HG03103 (cell line): ENCODE measurements around the gene WDR91.
A peak's percentile ranks its signal among the peaks of the same experiment; 100 is the strongest.
"Not testable (repeated sequence)": the region's sequence is repeated elsewhere in the genome, so short reads cannot be mapped to it uniquely, and the experiment has no call there.

Source experiments
- ATAC-seq: cut with Tn5 transposase; IDR thresholded peaks from one replicate; pipeline ENCODE4 v1.9.1; 2021; ENCODE audit warnings: low read depth; ENCODE audit not compliant: unreplicated experiment

WDR91 gene

DNA sequence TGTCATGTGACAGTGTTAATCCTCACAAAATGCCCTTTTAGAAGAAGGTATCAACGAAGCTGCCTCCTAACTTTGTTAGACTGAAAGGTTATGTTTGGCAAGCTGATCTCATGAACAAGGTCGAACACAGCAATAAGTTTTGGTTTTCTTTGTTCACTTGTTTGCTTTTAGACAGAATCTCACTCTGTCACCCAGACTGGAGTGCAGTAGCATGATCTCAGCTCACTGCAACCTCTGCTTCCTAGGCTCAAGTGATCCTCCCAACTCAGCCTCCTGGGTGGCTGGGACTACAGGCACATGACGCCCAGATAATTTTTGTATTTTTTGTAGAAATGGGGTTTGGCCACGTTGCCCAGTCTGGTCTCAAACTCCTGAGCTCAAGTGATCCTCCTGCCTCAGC lies 23.4 kb upstream of the WDR91 start:
- no peak for ATAC-seq

DNA sequence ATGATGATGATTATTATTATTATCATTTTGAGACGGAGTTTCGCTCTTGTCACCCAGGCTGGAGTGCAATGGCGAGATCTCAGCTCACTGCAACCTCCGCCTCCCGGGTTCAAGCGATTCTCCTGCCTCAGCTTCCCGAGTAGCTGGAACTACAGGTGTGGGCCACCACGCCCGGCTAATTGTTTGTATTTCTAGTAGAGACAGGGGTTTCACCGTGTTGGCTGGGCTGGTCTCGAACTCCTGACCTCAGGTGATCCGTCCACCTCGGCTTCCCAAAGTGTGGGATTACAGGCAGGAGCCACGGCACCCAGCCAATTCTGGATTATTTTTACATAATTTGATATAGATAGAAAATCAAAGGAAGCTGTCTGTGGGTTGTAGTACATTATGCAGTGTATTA lies 22.8 kb upstream of the WDR91 start:
- ATAC-seq: not testable (repeated sequence)

DNA sequence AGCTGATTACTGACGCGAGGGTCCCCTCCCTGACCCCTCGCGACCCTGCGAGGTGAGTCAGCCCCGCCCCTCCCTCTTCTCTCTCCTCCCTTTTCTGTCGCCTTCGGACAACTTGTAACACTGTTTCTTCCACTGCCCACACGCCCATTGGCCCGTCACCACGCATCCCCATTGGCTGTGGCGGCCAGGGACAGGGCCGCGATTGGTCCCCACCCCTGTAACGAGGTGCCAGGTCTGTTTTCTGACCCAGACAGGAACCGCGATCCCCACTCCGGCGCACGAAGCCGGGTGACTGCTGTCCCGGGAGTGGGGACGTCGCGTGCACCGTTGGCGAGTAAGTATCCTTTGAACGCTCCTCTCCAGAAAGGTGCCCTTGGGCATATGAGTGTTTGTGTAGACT lies 22.2 kb upstream of the WDR91 start, which contains the start of gene STRA8:
TSS of gene STRA8 (plus strand) at position 269 of the 400 bp plus-strand sequence. CDS start 6,687 bp downstream, outside the sequence.
- no peak for ATAC-seq

DNA sequence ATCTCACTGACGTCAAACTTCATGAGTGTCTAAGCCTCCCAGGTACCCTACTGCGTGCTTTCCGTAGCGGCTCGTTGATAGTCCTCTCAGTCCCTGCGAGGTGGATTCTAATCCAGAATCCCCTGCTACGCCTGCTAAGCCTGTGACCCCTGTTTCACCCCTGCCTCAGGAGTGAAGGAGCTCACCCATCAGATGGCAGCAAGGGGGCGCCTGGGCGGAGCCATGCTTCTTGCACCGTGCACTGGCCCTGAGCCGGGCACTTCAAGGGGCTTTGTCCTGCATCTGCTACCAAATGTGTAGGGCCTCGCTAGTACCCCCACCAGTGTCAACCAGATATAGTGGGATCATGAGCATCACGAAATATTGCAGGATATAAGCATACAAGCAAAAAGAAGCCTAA lies 21.4 kb upstream of the WDR91 start:
- no peak for ATAC-seq

DNA sequence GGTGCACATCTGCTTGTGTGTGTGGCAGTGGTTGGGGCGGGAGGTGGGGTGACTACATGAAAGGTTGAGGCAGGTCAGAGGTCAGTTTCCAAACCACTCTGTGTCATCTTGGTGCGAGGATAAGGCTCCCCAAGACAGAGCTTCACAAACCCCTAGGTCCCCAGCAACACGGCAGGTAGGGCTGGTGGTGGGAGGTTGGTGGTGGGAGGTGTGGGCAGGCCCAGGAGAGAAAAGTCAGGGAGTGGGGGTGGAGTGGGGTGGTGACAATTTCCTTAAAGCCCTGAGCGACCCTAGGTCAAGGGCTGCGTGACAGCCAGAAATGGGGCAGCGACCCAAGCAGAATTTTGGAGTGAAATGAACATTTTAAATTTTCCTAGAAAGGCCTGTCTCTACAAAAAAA lies 20.8 kb upstream of the WDR91 start:
- no peak for ATAC-seq

DNA sequence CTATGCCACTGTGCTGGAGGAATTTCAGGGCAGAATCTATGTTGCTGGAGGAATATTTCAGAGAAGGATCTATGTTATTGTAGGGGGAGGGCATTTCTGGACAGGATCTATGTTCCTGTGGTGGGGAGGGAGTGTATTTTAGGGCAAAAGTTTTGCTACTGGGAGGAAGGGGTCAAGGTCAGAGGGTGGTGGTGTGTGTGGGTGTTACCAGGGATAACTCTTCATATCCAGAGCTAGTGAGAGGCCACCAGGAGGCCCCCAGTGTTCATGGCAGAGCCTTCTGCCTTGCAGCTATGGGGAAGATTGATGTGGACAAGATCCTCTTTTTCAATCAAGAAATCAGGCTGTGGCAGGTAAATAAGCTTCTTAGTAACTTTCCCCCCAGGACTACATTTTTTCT lies 20.4 kb upstream of the WDR91 start:
- ATAC-seq: no peak

DNA sequence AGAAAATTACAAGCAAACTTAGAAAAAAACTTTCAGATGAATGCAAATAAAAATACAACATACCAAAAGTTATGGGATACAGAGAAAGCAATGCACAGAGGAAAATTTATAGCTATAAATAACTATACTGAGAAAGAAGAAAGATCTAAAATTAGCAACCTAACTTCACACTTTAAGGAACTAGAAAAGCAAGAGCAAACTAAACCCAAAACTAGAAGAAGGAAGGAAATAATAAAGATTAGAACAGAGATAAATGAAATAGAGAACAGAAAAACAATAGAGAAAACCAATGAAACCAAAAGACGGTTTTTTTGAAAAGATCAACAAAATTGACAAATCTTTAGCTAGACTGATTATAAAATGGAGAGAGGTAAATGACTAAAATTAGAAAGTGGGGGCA lies 12.7 kb upstream of the WDR91 start:
- ATAC-seq: no peak

DNA sequence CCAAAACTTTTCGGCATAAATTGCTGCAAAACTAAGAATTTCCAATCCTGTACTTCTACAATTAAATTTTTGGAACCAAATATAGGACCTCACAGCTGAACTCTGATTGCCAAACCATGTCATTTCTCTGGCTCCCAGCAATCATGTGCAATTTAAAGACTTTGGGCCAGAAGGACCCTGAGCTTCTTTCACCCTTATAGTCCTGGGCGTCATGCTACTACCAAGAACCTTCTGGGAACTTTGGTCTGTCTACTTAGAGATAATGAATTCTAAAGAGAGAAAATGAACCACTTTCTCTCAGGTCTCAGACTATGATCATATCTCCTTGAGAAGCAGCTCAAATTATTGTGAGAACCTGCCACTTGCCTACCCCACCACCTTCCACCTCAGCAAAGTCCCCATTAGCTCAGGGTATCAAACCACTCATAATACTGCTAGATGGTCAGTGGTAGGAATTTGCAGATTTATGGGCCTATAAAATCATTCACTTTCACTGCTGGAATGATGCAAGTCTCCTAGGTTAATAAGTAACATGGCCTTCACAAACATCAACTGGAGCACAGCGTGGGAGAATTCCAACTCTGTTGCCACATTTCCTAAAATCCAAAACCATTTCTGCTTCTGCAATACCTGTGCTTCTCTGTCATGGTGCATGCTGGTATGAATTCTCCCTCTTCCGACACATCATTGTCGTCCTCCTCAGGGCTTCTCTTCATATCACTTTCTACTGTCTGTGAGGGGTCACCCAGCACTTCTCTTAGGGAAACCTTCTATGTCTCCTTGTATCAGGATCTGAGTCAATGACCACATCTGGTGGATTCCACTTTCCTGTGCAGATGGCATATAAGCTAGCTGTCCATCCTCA lies 6.6 kb upstream of the WDR91 start:
- ATAC-seq: no peak

DNA sequence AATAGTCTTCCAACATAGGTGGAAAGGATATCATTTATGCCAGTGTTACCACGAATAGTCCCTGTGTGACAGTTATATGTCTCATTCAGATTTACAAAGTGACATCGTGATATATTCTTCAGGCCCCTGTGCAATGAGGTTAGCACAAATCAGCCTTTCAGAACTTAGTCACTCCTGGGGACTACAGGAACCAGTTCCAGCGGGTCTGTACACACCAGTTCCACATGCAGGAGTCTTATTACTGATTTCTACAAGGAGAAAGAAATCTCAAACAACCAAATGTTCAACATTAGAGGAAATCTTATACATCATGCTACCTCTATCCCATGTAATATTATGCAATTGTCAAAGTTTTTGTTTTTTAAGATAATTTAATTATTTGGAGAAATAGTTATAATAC lies 4.4 kb upstream of the WDR91 start:
- no peak for ATAC-seq

DNA sequence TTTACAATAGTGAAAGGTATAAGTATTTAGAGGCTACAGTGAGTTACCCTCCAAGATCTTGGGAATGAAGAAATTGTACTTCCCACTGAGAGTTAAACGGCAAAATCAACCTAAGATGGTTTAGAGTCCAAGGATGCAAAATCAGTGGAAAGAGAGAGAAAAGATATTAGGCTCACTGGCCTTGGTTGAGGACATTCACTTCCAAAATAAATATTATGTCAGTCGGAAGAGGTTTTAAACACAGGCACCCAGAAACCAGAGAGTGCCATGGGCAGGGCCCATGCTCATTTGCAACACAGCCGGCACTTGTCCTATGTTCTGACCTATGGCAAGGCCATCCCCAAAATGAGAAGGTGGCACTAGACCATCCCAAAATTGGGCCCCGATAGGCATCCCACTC lies 3.9 kb upstream of the WDR91 start:
- ATAC-seq: no peak

DNA sequence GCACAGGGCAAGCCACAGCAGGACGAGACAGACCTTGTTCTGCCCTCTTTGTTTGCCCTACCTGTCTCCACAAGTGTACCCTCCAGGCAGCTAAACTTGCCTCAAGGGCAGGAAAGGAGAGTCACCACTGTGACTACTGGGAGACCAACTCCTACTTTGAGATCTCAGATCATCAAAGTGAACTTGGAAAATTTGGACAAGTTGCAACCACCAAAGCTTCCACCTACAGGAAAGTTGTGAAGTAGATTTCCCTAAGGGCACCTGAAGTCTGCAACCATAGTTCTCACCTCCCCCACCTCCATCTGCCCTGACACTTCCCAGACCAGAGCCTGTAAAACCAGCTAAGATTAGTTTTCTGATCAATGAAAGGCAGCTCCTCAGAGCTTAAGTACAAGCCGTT lies 2.5 kb upstream of the WDR91 start:
- ATAC-seq: no peak

DNA sequence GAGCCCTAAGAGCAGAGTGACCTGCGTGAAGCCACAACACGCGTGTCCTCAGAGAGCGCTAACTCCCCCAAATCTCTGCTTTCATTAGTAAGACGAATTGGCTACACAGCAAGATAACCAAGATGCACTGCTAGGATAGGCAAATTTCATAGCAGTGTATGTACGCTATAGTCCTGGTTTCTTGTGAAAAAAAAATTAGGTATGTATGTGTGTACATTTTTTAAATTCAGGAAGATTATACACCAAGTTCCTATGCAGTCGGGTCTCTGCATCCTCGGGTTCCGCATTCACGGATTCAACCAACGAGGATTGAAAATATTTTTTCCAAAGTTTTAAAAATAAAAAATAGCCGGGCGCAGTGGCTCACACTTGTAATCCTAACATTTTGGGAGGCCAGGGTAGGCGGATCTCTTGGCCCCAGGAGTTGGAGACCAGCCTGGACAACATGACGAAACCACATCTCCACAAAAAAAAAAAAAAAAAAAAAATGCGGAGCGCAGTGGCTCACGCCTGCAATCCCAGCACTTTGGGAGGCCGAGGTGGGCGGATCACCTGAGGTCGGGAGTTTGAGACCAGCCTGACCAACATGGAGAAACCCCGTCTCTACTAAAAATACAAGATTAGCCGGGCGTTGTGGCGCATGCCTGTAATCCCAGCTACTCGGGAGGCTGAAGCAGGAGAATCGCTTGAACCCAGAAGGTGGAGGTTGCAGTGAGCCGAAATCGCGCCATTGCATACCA lies 790 bp upstream of the WDR91 start:
- ATAC-seq: not testable (repeated sequence)

DNA sequence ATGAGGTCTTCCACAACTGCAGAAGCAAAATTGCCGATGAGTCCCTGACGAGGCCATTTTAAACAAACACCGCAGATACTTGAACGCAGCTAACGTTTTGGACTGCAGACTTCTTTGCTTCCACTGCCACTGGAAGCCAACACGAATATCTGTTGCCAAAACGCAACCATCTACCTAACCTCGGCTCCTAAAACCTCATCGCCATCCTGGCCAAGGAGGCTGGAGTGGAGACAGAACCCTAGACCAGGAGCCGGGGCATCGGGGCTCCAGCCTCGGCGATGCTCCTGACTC lies 493 bp downstream of the WDR91 start:
- no peak for ATAC-seq

DNA sequence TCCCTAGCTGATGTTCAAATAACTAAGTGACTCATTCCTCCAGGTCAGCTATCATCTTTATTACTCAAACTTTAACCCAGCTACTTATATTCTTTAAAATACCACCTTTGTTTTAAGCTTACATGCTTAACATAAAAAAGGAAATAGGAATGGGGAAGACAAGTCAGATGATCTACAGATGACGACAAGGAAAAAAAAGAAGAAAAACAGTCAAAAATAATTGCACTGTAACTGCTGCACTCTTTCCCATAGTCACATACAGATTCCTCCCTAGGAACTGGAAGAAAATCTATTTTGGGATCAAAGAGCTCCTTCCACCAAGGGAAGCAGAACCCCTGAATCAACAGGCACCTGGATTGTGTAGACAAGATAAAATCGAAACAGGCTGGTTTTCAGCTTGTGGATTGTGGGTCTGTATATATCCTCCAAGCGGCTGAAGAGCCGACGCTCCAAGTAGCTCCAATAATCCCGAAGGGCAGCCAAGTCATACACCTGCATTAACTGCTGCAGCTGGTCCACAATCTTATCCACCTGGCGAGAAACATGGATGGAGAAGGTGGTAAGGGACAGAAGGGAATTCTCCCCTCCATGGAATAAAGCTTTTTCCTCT lies 2.0 kb downstream of the WDR91 start:
- no peak for ATAC-seq

DNA sequence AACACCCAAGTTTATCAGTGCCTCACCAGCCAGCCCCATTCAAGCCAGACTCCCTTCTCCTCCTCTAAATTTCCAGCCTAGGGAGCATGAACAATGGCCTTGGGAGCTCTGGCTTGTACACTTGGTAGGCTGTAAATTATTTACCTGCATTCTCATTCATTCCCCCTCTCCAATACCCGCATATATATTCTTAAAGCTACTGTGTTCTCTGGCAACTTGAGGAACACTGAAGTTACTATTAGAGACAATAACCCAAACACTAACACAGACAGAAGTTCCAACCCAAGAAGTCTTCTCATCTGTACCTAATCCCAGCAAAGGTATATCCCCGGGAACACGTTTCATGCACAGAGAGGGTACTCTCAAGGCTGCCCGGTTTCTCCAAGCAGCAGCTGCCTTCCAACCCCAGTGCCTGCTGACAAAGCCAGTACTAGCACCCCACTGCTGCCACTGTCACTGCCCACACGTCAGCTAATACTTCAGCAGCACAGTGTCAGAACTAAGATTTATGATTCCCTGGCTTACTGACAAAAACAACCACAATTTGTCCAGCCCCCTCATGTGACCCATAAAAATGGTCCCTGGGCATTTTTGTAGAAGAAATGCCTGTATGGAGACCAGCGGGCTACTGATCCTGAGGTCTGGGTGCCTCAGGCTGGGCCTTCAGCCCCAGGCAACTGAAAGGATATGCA lies 3.1 kb downstream of the WDR91 start:
- no peak for ATAC-seq

DNA sequence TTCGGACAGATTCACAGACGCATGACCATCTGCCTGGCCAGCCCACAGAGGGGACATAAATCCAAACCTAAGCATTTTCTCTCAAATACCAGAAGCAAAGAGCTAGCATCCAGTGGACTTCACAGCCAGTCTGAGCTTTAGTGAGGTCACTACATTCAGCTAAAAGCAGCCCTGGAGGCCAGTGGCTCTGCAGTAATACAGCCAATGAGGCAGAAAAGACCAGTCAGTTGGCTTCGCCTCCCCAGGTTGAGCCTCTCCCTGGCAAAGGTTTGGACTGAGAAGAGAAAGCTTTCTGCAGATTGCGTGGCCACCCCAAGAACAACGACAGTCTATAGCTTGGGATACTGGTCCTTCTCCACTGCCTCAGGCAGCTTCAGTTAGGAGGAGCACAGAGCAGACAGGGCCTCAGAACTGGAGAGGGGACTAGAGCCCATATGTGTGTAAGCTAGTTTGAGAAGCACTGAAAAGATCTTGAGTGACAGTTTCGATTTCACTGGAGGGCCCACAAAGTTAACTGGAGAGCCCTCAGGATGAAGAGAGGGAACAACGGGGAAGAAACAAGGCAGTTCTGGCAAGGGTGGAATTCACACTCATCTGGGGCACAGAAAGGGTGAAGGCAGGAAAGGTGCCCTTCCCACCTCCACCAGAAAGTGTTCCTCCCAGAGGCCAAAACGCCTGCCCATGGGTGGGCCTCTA lies 3.8 kb downstream of the WDR91 start:
- no peak for ATAC-seq

DNA sequence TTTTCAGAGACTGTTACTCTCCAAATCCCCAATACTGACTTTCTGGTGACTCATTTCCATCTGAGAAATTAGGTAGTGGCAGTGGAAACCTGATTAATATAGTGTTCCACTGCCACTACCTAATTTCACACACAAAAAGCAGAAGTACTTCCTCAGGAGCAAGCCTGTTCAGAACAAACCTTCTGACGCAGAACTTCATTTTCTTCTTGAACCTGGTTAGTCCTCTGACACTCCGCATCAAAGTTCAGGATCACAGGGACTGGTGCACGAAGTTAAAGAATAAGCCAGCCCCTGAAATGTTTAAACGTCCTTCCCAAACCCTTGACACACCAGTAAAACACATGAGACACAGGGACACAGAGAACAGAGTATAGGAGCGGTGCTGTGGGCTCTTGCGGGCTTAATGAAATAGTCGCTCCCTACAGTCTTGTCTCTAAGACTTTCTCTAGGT lies 4.4 kb downstream of the WDR91 start:
- peak; percentile 27 for ATAC-seq

DNA sequence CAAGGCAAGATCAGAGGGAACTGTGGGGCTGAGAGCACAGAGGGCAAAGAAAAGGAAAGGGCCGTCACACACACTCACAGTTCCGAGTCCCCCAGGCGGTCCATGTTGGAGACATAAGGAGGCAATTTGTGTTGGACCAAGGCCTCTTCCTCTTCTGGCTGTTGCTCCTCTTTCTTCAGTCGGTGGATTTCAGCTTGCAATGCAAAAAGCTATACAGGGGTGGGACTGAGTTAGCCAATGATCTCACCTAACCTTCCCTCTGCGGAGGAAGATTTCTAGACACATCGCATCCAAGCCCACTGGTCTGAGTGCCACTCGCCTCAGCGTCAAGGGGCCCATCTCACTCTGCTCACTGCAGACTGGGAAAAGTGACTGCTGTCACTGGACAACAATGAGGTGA lies 5.5 kb downstream of the WDR91 start:
- no peak for ATAC-seq

DNA sequence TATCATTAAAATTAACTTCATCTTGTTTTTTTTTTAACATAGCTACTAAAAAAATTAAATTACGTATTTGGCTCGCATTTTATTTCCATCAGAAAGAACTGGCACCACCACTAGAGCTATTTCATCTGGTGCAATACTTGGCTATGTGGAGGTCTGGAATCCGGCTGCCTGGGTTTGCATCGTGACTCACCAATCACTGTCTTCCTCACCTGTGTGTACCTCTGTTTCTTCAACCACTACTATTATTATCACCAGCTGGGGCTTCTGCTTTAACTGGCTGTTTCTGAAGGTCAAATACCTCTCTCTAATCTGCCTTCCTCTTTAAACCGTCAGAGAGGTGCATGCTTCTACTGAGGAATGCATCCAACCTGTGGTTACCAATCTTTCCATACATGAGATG lies 6.5 kb downstream of the WDR91 start:
- ATAC-seq: no peak

DNA sequence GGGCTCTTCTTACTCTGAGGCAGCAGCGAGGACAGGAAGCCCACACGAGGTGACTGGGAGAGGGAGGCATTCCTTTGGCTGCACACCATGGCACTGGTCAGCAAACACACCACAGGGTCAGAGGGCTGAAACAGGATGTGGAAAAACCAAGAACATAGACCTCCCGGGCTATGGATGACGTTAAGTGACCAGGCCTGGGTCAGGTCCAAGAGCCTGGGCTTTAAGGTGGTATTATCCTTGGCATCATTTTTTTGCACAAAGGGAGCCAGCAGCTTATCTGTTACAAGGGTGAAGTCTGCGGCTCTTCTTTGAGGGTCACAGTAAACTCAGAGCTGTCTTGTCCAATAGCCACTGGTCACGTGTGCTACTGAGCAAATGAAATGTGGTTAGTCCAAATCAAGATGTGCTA lies 7.0 kb downstream of the WDR91 start:
- ATAC-seq: no peak
